HG03575 (cell line): Measurements from ENCODE around the gene DOP1B.
"Not testable (repeated sequence)": the region's sequence is repeated elsewhere in the genome, so short reads cannot be mapped to it uniquely, and the experiment has no call there.

Experiments used
- ATAC-seq: cut with Tn5 transposase; IDR thresholded peaks from one replicate; pipeline ENCODE4 v1.9.1; 2021; ENCODE audit not compliant: unreplicated experiment, insufficient number of reproducible peaks, low FRiP score; ENCODE audit errors: extremely low read depth

Gene DOP1B

GRCh38 chr21:36193200-36193599, 36.6 kb downstream of the DOP1B start:
- ATAC-seq = no peak

DNA sequence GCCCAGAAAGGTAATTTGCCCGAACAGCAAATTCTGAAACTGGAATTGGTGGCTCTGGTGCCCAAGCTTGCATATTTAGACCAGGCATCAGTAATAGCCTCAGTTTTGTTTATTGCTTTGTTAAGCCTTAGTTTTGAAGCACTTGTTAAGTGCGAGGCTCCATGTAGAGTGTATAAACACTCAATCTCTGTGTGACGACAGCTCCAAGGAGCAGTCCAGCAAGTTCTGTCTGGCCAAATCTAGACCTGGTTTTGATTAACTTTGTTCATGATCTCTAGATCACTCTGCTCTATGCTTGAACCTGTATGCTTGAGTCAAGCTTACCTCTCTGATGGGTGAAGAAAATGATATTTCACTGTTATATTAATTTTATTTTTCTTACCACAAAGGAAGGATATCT, 37.4 kb downstream of the DOP1B start:
- no peak for ATAC-seq

DNA sequence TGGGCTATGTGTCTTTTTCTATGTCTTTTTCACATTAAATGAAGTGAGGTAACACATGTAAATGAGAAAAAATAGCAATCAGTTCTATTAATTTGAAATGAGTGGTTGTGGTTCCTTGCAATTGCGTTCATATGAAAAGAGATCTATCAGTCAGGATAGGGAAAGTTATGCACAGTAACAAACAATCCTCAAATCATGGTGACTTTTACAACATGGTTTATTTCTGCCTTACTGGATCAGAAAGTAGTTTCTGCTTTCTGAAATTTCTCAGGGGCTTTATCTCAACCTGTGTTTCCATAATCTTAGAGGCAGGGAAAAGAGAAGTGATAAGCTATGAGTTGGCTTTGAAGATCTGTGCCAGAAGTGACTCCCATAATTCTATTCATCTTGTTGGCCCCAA, 39.0 kb downstream of the DOP1B start:
- ATAC-seq = no peak

GRCh38 chr21:36199021-36199420, 42.4 kb downstream of the DOP1B start:
- ATAC-seq = no peak

GRCh38 chr21:36199575-36199974, 43.0 kb downstream of the DOP1B start:
- not testable (repeated sequence) for ATAC-seq

DNA sequence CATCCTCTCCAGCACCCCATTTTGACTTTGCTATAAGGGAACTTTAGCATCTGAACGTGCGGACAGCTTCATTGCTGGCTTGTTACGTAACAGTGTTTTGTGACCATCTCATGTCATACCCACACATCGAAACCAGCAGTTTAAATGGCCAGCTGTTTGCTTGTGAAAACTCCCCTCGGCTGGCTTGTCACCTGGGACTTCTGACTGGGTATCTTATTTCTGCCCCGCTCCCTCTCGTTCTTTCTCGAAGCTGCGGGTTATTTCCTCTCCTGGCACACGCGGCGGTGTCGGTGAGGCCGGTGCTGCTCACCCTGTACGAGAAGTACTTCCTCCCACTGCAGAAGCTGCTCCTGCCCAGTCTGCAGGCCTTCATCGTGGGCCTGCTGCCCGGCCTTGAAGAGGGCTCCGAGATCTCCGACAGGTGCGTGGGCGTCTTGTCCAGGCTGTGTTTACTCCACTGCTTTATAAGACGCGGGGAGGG, 43.5 kb downstream of the DOP1B start:
- no peak for ATAC-seq

GRCh38 chr21:36202726-36203602, 46.3 kb downstream of the DOP1B start:
- no peak for ATAC-seq

DNA sequence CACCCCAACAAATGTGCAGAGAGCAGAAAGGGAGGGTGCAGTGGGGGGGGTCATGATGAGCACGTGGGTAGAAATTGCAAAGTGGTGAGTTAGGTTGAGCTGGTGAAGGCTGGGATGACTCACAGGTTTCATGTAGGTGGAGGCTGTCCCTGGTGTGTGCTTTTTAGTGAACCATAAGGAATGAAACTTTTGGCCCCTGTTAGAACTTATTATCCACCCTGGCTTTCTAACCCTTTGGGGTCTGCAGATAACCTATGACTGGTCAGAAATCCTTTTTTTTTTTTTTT, 46.9 kb downstream of the DOP1B start:
- no peak for ATAC-seq

DNA sequence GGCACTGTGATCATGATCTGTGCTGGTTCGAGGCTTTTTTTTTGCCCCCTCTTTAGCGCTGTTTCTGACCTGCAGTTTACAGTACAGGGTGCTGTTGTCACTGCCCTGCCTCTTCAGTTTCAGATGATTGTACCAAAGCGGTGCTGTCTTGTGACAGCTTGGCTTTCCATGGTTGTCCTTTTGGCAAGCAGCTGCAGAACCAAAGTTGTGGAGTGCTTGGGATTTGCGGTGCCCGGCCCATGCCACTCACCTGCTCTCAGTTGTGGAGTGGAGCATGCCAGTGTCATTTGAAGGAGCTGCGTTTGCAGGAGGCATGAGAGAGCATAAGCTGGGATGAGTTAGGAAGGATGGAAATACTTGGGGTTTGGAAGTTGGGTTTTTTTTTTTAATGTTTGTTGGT, 48.4 kb downstream of the DOP1B start:
- no peak for ATAC-seq

GRCh38 chr21:36205962-36206361, 49.3 kb downstream of the DOP1B start:
- ATAC-seq = no peak
